Lower leg skin (tissue), 3 donors: ENCODE data around the gene DNAJC21.

Experiments used
- CTCF ChIP-seq, 3 donors: fragments of 450-650 bp; IDR thresholded peaks; one replicate each; pipeline ENCODE4 v1.5.1; 2016; ENCODE audit warnings: antibody characterized with exemption in 3 of 3, mild to moderate bottlenecking in 3 of 3, moderate library complexity in 2 of 3
- POLR2A ChIP-seq, 2 donors: fragments of 450-650 bp; IDR thresholded peaks; one replicate each; pipeline ENCODE4 v1.6.1; 2016 to 2017; ENCODE audit warnings: antibody characterized with exemption in 2 of 2, mild to moderate bottlenecking in 1 of 2, moderate library complexity in 1 of 2

- no peak for TF ChIP-seq POLR2A (IDR thresholded peaks at IDR 0.05)
- TF ChIP-seq CTCF (IDR thresholded peaks at IDR 0.05) = no peak
These were observed 30.0 kb downstream of the DNAJC21 start for GRCh38 chr5:34959323-34959722.
